COR-L47 (cell line): ENCODE data around the gene EDRF1.

Source experiments
- DNase-seq: peaks from one replicate; lab custom pipeline; 2025; lab: John Stamatoyannopoulos, UW

EDRF1 gene

GRCh38 chr10:125788156-125789034 lies 68.9 kb downstream of the EDRF1 start:
- no peak for DNase-seq

- no peak for DNase-seq
Measured at GRCh38 chr10:125792342-125793300, 73.1 kb downstream of the EDRF1 start.

- no peak for DNase-seq
Measured at GRCh38 chr10:125795128-125795527, 75.6 kb downstream of the EDRF1 start.

GRCh38 chr10:125795637-125796190 lies 76.2 kb downstream of the EDRF1 start:
- no peak for DNase-seq

- DNase-seq = no peak
Measured at GRCh38 chr10:125797424-125797823, 77.9 kb downstream of the EDRF1 start.

- DNase-seq = no peak
Measured at GRCh38 chr10:125797994-125798662, 78.6 kb downstream of the EDRF1 start.

GRCh38 chr10:125799451-125800182 lies 80.1 kb downstream of the EDRF1 start:
- DNase-seq = no peak

GRCh38 chr10:125801574-125801973 lies 82.1 kb downstream of the EDRF1 start:
- no peak for DNase-seq

- no peak for DNase-seq
Measured at GRCh38 chr10:125802131-125802530, 82.6 kb downstream of the EDRF1 start.

GRCh38 chr10:125802739-125803138 lies 83.2 kb downstream of the EDRF1 start:
- no peak for DNase-seq

GRCh38 chr10:125808047-125808446 lies 88.5 kb downstream of the EDRF1 start:
- no peak for DNase-seq

- DNase-seq = no peak
Measured at GRCh38 chr10:125811251-125811650, 91.7 kb downstream of the EDRF1 start.

GRCh38 chr10:125812128-125812750 lies 92.7 kb downstream of the EDRF1 start:
- no peak for DNase-seq
